H4 (cell line): ENCODE measurements around the gene CACYBP. TPM values are rescaled to one million over a fixed set of nuclear protein-coding genes. Genes with fewer than 3 reads are reported as not detected.
A peak's percentile ranks its signal among the peaks of the same experiment; 100 is the strongest.

Experiments
- DNase-seq: peaks from one replicate; pipeline ENCODE4 v3.0.0-alpha.2; 2015; ENCODE audit warnings: low spot score
- total RNA-seq: library from RNA; depleted of rRNA; stranded (reverse); fragments of >200 nt; shearing (Covaris generic); gene quantifications from 2 replicates; pipeline ENCODE4 v1.2.3, GENCODE V29; 2014

The CACYBP gene
- total RNA-seq, 1 experiment from 2014 or later, result 205 TPM

GRCh38 chr1:174974711-174975119 lies 25.0 kb upstream of the CACYBP start:
- no peak for DNase-seq

- no peak for DNase-seq
Observed at GRCh38 chr1:174975764-174976163, 24.0 kb upstream of the CACYBP start.

GRCh38 chr1:174976436-174977108 lies 23.2 kb upstream of the CACYBP start:
- DNase-seq, result no peak

- DNase-seq, result peak; percentile 13
Observed at GRCh38 chr1:174982971-174983689, 16.6 kb upstream of the CACYBP start.

- DNase-seq, result no peak
Observed at GRCh38 chr1:174984952-174985351, 14.8 kb upstream of the CACYBP start.

- no peak for DNase-seq
Observed at GRCh38 chr1:174988539-174988938, 11.2 kb upstream of the CACYBP start.

- no peak for DNase-seq
Observed at GRCh38 chr1:174988986-174989385, 10.8 kb upstream of the CACYBP start.

- no peak for DNase-seq
Observed at GRCh38 chr1:174989536-174990220, 10.1 kb upstream of the CACYBP start.

- DNase-seq, result peak; percentile 85
Observed at GRCh38 chr1:174990382-174990999, 9.3 kb upstream of the CACYBP start.

GRCh38 chr1:174991473-174991872 lies 8.3 kb upstream of the CACYBP start:
- DNase-seq, result no peak

GRCh38 chr1:174995121-174995520 lies 4.6 kb upstream of the CACYBP start:
- no peak for DNase-seq

- no peak for DNase-seq
Observed at GRCh38 chr1:174995916-174996315, 3.8 kb upstream of the CACYBP start.

GRCh38 chr1:174996476-174996875 lies 3.3 kb upstream of the CACYBP start:
- no peak for DNase-seq

GRCh38 chr1:174997041-174997440 lies 2.7 kb upstream of the CACYBP start:
- no peak for DNase-seq

- peak; percentile 34 for DNase-seq
Observed at GRCh38 chr1:174998569-174999215, 1.1 kb upstream of the CACYBP start.

- peak; percentile 99 for DNase-seq
Observed at GRCh38 chr1:174999216-174999935, 371 bp upstream of the CACYBP start.

- DNase-seq, result no peak
Observed at GRCh38 chr1:175000697-175001187, 995 bp downstream of the CACYBP start.

GRCh38 chr1:175002910-175003517 lies 3.3 kb downstream of the CACYBP start:
- DNase-seq, result no peak

GRCh38 chr1:175003521-175003920 lies 3.8 kb downstream of the CACYBP start:
- no peak for DNase-seq

GRCh38 chr1:175005085-175005783 lies 5.5 kb downstream of the CACYBP start:
- no peak for DNase-seq
